HEK293T (cell line): ENCODE measurements around the gene CCDC43.

ENCODE experiments used
- ELF4 ChIP-seq: fragments of 450-650 bp; IDR thresholded peaks from 2 replicates; pipeline ENCODE4 v1.6.1; 2017; ENCODE audit warnings: antibody characterized with exemption
- HDGF ChIP-seq: fragments of 450-650 bp; IDR thresholded peaks from 2 replicates; pipeline ENCODE4 v1.6.1; 2017; ENCODE audit warnings: antibody characterized with exemption, borderline replicate concordance
- NFRKB ChIP-seq: fragments of 450-650 bp; IDR thresholded peaks from 2 replicates; pipeline ENCODE4 v1.6.1; 2016; ENCODE audit warnings: mild to moderate bottlenecking, moderate library complexity
- PKNOX1 ChIP-seq: fragments of 450-650 bp; IDR thresholded peaks from 2 replicates; pipeline ENCODE4 v1.6.1; 2016
- SP1 ChIP-seq: fragments of 450-650 bp; IDR thresholded peaks from 2 replicates; pipeline ENCODE4 v1.6.1; 2017
- SUZ12 ChIP-seq: fragments of 450-650 bp; IDR thresholded peaks from 2 replicates; pipeline ENCODE4 v1.6.1; 2016; ENCODE audit warnings: mild to moderate bottlenecking
- TARDBP ChIP-seq: fragments of 450-650 bp; IDR thresholded peaks from 2 replicates; pipeline ENCODE4 v1.6.1; 2016

GRCh38 chr17:44653954-44654353 is 35.6 kb downstream of the CCDC43 start:
- TF ChIP-seq PKNOX1, result no peak
- no peak for TF ChIP-seq ELF4
- no peak for TF ChIP-seq NFRKB
- TF ChIP-seq SP1, result no peak
- no peak for TF ChIP-seq HDGF
- no peak for TF ChIP-seq TARDBP
- no peak for TF ChIP-seq SUZ12
